Hematopoietic multipotent progenitor cell treated with erythropoietin and hydrocortisone succinate and interleukin-3 and kit ligand, for 6 days (in vitro differentiated cells): Measurements from ENCODE around the gene SPTBN2.
"Not testable (repeated sequence)": the region's sequence is repeated elsewhere in the genome, so short reads cannot be mapped to it uniquely, and the experiment has no call there.

Experiments
- DNase-seq: peaks from one replicate; pipeline ENCODE4 v3.0.0-alpha.2; 2015

Gene SPTBN2

GRCh38 chr11:66728693-66729385, at the start of gene SPTBN2:
Gene SPTBN2, minus strand, starts transcription at chr11:66729216. Its CDS starts 7,976 bp downstream, at chr11:66721240.
- no peak for DNase-seq

DNA sequence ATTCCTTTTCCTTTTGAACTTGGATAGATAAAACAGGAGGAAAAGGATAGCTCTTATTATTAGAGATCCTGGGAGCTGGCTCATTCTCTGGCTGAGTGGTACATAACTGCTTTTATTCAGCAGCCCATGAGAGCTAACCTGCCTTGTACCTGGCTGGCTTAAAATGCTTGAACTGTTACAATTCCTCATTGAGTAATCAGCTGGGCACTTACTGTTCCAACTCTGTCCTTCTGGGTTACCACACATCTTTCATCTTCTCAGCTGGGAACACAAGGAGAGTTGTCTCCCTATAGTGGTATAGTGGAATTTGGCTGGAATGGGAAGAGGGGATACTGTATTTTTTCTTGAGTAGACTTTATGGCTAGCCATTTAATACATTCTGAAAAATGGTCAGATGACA, 39.8 kb upstream of the SPTBN2 start:
- no peak for DNase-seq

DNA sequence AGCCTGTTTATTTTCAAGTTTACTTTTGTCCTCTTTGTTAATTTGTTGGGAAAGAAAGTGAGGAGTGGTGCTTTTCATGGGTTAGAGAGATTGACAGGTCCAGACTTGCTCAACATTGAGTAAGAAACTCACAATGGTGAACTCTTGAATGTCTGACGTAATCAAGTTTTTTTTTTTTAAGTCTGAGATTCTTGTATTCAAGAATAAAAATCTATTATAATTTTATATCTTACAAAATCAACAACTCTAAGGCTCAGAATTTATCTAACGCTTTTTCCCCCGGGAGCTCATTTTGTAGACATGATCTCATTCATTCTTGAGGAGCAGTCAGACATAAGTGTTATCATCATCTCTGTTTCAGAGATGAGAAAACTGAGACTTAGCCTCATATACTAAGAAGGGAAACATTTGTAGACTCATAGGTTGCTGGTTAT, 39.1 kb upstream of the SPTBN2 start:
- DNase-seq = no peak

- DNase-seq = no peak
Observed at GRCh38 chr11:66767666-66768065, 38.6 kb upstream of the SPTBN2 start.

- DNase-seq = no peak
Observed at GRCh38 chr11:66766681-66767080, 37.7 kb upstream of the SPTBN2 start.

GRCh38 chr11:66762088-66762487, 33.1 kb upstream of the SPTBN2 start:
- no peak for DNase-seq

DNA sequence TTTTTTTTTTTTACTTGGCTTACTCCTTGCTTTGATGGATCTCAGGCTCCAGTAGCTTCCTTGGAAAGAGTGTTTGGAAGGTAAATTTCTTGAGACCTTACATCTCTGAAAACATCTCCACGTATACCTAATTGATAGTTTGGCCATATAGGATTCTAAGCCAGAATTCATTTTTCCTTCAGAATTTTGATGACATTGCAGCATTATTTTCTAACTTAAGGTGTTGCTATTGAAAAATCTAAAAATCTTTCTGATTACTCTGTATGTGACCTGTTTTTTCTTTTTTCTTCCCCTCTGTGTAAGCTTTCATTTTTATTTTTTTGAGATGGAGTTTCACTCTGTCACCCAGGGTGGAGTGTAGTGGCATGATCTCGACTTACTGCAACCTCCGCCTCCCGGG, 23.1 kb upstream of the SPTBN2 start:
- no peak for DNase-seq

GRCh38 chr11:66749091-66749490, 20.1 kb upstream of the SPTBN2 start:
- DNase-seq = no peak

GRCh38 chr11:66747480-66747879, 18.5 kb upstream of the SPTBN2 start:
- no peak for DNase-seq

GRCh38 chr11:66745356-66746235, 16.6 kb upstream of the SPTBN2 start:
- peak; percentile 28 for DNase-seq

DNA sequence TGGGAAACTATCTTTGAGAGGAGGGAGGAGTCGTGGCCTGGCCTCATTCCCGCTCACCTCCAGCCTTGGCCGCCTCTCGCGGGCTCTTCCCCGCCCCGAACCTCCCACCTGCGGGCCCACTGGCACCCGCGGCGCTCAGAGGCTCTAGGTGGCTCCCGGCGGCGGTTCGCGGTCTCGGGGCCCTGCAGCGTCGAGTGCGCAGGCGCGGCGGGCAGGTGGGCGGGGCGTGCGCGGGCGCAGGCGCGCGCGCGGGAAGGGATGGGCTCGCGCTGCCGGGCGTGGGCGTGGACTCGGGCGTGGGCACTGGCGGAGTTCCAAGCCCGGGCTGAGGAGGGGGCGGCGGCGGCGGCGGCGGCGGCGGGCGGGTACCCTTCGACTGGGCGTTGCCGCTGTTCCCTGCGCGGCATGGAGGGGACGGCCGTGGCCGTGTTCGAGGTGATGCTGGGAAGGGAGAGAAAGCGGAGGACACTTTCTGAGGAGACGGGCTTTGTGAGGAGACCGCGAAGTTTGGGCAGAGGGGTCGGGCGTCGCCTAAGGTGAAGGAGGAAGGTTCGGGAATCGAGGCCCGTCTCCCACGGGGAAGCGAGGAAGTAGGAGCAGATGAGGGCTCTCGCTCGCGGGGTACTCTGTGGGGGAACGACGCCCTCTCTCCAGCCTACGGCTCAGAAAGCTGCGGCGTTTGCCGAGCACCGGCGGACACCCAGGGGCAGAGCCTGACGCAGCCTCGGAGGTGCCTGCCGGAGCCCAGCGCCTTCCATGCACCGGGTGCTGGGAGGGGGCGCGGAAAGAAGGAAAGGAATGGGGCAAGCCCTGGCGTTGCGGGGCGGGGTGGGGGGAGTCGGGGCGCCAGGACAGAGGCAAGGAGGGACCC, 15.7 kb upstream of the SPTBN2 start:
- peak; percentile 73 for DNase-seq

GRCh38 chr11:66743271-66743968, 14.4 kb upstream of the SPTBN2 start:
- no peak for DNase-seq

- no peak for DNase-seq
Observed at GRCh38 chr11:66741153-66741552, 12.1 kb upstream of the SPTBN2 start.

DNA sequence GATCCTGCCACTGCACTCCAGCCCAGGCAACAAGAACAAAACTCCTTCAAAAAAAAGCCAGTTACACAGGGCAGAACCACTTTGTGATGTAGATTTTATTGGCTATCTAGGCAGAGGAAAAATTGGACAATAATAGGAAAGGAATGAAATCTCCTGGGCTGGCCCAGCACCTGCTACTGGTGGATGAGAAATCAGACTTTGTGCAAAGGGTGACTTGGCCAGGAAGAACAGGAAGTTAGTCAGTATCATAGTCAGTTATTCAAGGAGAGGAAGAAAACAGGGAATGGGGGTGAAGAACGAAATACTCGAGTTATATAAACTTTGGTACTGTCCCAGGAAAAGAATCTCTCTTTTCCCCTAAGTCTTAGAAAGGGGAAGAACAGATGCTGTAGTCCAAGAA, 11.0 kb upstream of the SPTBN2 start:
- no peak for DNase-seq

DNA sequence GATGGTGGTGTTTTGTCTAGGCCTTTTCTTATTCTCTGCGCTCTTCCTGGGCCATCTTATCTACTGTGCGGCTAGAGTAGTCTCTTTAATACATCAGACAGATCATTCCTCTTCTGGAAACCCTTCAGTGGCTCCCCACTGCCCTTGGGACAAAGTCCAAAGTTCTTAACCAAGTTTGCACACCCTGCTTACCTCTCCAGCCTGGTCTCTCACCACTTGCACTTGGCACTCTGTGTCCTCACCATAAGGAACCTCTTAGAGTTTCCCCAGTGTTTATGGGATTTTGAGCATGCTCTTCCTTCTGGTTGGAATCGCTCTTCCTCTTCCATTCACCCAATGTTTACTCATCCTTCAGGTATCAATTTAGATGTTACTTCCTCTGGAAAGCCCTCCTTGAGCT, 5.2 kb upstream of the SPTBN2 start:
- no peak for DNase-seq

DNA sequence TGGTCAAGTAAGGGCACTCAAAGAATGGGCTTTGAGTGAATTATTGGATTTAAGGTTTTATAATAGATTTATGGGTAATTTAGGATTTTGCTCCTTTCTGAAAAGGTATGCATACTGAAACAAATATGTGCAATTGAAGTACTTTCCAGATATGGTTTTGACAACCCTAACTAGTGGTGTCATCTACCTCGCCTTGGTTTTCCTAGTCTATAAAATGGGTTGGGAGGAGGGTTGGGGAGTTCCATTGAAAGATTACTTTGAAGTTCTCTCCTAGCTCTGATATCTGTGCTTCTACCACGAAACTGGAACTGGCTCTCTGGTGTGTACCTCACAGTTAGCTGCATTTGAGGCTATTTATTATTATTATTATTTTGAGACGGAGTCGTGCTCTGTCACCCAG, 431 bp upstream of the SPTBN2 start:
- DNase-seq = no peak

GRCh38 chr11:66728038-66728692, 851 bp downstream of the SPTBN2 start:
- no peak for DNase-seq

DNA sequence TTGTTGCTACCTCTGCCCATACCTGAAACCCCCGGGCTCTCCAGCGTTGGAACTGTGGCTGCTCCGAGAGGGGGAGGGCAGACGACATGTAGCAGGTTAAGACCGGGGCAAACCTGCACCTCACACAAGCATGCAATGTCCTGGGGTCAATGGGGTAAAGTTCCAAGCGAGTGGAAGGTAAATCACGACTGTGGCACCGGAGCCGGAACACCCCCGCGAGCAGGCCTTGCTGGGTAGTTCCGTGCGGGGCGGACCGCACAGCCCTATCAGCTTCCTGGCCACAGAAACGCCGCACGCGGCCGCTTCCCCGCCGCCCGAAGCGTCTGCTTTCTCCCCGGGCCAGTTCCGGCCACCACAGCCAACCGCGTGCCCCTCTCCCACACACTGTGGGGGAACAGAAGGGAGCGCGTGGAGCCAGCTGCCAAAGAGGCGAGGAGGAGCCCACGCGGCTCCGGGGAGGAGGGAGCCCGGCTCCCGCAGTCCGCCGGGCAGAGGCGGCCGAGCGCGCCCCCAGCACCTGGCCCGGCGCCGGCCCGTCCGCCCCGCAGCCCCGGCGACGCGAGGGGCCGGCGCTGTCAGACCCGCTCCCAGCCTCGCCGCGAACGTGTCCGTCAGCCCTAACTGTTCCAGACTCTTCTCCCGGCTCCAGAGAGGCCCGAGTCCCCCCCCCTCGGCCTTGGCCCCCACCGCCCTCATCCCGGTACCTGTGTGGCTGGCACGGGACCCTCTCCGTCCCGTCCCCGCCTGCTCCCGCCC, 1.6 kb downstream of the SPTBN2 start:
- DNase-seq = no peak

GRCh38 chr11:66725647-66726046, 3.4 kb downstream of the SPTBN2 start:
- no peak for DNase-seq

- no peak for DNase-seq
Observed at GRCh38 chr11:66725114-66725513, 3.9 kb downstream of the SPTBN2 start.

GRCh38 chr11:66724167-66724566, 4.8 kb downstream of the SPTBN2 start:
- DNase-seq = not testable (repeated sequence)
